ENCODE measurements around the gene MFSD11. TPM values are rescaled to one million over a fixed set of nuclear protein-coding genes. Genes with fewer than 3 reads are reported as not detected.
"Not testable (repeated sequence)": the region's sequence is repeated elsewhere in the genome, so short reads cannot be mapped to it uniquely, and the experiment has no call there.

MFSD11 gene
- total RNA-seq = 21.1 and 31.9 TPM in 2 replicates

- peak; percentile 96 to 97 for DNase-seq (ENCODE audit: low read depth in 2 of 2)
Measured at GRCh38 chr17:76737676-76738467, at the start of gene MFSD11. TSS of gene MFSD11 (plus strand) at chr17:76738119. CDS start at chr17:76738353, 234 bp downstream.

- peak; percentile 57 to 68 for DNase-seq (ENCODE audit: low read depth in 2 of 2)
Measured at GRCh38 chr17:76688165-76688622, 49.7 kb upstream of the MFSD11 start.

DNA sequence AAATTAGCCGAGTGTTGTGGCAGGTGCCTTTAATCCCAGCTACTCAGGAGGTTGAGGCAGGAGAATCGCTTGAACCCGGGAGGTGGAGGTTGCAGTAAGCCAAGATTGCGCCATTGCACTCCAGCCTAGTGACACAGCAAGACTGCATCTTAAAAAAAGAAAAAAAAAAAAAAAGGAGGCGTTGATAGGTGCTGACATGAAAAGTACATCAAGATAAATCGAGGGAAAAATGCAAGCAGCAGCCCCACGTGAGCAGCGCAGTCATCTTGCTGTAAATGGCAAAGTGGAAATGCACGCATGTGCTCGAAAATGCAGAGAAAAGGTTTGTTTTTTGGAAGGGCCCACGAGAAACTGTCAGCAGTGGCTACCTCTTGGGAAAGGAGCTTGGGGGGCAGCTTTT is 48.1 kb upstream of the MFSD11 start:
- no peak for DNase-seq (ENCODE audit: low read depth in 2 of 2)

- DNase-seq (ENCODE audit: low read depth in 2 of 2) = no peak
Measured at GRCh38 chr17:76690596-76691280, 47.2 kb upstream of the MFSD11 start.

DNA sequence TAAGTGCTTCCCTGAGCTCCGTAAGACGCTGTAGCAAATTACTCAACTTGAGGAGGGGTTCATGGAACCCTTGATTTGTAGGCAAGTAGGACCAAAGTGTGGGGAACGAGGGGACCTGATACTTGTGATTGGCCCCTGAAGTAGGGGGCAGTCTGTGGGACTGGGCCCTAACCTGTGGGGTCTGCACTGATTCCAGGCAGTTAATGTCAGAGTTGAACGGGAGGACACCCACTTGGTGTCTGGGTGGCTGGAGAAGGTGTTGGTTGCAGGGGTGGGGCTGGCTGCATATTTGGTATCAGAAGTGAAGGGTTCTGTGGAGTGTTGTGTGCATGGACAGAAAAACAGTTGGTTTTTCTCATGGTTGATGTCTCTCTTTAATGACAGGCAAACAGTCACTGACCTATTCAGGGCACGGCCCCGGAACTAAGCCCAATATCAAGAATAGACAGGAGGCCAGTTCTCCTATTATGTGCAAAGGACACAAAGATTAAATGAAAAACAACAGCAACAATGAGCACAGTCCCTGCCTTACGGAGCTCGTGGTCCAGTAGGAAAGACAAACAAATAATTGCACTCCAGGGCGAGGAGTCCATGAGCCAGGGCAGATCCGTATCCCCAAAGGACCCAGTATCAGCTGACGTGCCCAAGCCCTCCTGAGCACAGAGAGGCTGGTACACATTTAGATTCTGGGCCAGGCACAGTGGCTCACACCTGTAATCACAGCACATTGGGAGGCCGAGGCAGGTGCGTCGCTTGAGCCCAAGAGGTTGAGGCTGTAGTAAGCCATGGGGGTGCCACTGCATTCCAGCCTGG is 46.3 kb upstream of the MFSD11 start:
- no peak for DNase-seq (ENCODE audit: low read depth in 2 of 2)

GRCh38 chr17:76695059-76695831 is 42.7 kb upstream of the MFSD11 start:
- peak in 1 of 2 donors; percentile 68 for DNase-seq (ENCODE audit: low read depth in 2 of 2)

- DNase-seq (ENCODE audit: low read depth in 2 of 2) = peak; percentile 65 to 95
Measured at GRCh38 chr17:76696763-76697701, 40.9 kb upstream of the MFSD11 start.

DNA sequence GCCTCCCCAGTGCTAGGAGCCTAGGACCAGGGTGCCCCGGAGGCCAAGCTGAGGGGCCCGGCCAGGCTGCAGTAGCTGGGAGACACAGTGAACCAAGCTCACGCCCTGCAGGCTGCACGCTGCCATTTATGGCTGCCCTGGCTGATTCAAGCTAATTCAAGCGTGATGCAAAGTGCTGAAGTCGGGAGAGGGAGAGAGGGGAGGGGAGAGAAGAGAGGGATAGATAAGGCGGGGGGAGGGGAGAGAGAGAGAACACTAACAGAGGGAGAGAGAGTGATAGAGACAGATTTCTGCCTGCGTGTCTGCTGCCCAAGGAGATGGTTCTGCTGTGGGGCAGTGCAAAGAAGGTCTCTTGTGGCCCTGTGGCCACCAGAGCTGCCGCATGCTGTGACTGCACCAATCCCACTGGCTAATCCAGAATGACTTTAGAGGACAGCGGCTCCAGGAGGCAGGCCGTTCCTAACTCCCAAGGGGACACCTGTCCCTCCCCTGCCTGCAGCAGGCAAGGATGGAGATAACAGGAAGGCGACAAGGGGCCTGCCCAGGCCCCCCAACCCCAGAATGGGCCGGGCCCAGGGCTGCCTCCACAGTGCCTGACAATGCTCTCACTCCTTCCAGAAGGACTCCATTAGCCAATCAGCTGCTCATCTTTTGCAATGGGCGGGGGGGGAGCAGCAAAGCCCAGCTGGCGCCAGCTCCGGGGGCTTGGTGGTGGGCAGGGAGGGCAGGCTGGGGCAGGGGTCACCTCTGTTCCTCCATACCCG is 40.0 kb upstream of the MFSD11 start:
- DNase-seq (ENCODE audit: low read depth in 2 of 2) = no peak

DNA sequence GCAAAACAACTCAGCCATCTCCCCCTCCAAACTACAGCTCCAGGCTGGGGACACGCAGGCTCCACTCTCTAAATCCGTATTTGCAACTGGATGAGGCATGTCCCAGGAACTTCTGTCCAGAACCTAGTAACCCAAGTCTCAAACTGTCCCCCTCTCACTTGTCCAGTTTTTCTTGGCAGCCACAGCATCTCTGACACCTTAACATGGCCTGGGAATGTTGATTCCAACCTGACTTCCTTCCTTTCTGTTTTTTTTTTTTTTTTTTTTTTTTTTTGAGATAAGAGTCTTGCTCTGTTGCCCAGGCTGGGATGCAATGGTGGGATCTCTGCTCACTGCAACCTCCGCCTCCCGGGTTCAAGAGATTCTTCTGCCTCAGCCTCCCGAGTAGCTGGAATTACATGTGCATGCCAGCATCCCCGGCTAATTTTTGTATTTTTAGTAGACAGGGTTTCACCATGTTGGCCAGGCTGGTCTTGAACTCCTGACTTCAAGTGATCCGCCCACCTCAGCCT is 39.4 kb upstream of the MFSD11 start:
- DNase-seq (ENCODE audit: low read depth in 2 of 2) = not testable (repeated sequence)

DNA sequence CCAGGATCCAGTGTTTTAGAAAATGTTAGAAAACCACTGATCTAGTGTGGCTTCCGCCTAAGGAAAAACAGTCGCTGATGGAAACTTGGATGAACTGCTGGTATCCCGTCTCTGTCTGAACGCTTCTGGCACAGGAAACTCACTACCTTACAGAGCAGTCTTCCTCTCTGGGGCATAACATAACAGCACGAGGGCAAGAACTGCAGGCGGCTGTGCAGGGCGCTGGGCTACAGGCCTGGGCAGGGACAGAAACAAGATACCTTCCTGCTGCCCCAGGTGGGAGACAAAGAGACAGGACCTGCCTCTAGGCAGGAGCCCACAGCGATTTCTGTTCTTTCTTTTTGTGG is 37.7 kb upstream of the MFSD11 start:
- DNase-seq (ENCODE audit: low read depth in 2 of 2) = peak; percentile 47 to 61

- peak; percentile 83 to 91 for DNase-seq (ENCODE audit: low read depth in 2 of 2)
Measured at GRCh38 chr17:76700617-76701470, 37.1 kb upstream of the MFSD11 start.

GRCh38 chr17:76701471-76701967 is 36.4 kb upstream of the MFSD11 start:
- no peak for DNase-seq (ENCODE audit: low read depth in 2 of 2)

- no peak for DNase-seq (ENCODE audit: low read depth in 2 of 2)
Measured at GRCh38 chr17:76702076-76702475, 35.8 kb upstream of the MFSD11 start.

DNA sequence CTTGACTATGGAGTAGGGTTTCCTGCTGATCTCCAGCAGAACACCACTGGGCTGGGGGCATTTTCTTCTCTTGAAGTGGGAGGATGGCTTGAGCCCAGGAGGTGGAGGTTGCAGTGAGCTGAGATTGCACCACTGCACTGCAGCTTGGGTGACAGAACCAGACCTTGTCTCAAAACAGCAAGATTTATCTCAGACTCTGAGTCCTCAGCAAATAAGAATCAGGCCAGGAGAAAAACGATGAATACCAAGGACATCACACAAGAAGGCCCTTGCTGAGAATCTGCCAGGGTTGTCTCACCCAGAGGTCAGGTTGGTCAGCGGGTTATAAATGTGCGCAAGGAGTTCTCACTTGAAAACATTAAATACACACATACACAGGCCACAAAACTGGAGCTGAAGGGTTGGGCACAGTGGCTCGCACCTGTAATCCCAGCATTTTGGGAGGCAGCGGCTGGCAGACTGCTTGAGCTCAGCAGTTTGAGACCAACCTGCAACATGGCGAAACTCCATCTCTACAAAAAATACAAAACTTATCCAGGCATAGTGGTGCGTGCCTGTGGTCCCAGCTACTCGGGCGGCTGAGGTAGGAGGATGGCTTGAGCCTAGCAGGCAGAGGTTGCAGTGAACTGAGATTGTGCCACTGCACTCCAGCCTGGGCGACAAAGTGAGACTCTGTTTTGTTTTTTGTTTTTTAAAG is 34.8 kb upstream of the MFSD11 start:
- DNase-seq (ENCODE audit: low read depth in 2 of 2) = no peak

DNA sequence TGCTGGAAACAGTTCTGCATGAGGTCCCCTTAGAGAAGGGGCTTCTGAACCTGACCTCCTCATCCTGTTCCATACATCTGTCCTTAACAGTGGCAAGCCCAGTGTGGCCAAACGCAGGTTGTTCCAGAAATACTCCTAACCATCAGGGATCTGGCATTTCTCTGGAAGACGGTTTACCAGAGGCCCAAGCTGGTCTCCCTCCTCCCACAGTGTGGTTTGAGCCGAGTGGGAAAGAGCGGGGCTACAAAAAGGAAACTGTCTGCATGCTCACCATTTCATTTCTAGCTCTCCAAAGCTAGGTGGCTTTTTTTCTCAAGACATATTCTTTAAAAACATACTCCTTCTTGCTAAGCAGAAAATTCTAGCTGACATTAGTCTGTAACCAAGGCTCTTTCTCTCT is 33.1 kb upstream of the MFSD11 start:
- no peak for DNase-seq (ENCODE audit: low read depth in 2 of 2)

- DNase-seq (ENCODE audit: low read depth in 2 of 2) = no peak
Measured at GRCh38 chr17:76706817-76707216, 31.1 kb upstream of the MFSD11 start.

Data from lung microvascular endothelial cell (primary cell).